A673 (cell line): ENCODE measurements around the gene MAML3. TPM values are rescaled to one million over a fixed set of nuclear protein-coding genes. Genes with fewer than 3 reads are reported as not detected.

ENCODE experiments used
- BruUV-seq: library from RNA; stranded (reverse); fragments of 400-500 nt; replicated peaks from 2 replicates; lab custom pipeline; 2021; lab: Mats Ljungman, UMichigan
- CTCF ChIA-PET: fragments of 300-600 bp; sonication (Branson Sonifier 250); formaldehyde crosslinking; loops from one replicate; lab custom pipeline; 2022; ENCODE audit warnings: antibody characterized with exemption; lab: Charles Lee
- POLR2A ChIA-PET: fragments of 300-600 bp; sonication (Branson Sonifier 250); formaldehyde crosslinking; loops from one replicate; lab custom pipeline; 2022; ENCODE audit warnings: antibody characterized with exemption; ENCODE audit not compliant: low non-redundant PET; lab: Charles Lee
- DNase-seq: peaks from one replicate; pipeline ENCODE4 v3.0.0-alpha.2; 2015; ENCODE audit warnings: low spot score
- H3K27ac ChIP-seq: fragments of 200-600 bp; sonication (generic); 2 replicates; pipeline ENCODE4 v1.5.1; 2016; ENCODE audit warnings: mixed run types, low read depth, mild to moderate bottlenecking, mixed read lengths, antibody characterized with exemption, low read length; ENCODE audit not compliant: poor library complexity, severe bottlenecking
- H3K27me3 ChIP-seq: fragments of 200-600 bp; sonication (generic); replicated peaks from 2 replicates; pipeline ENCODE4 v1.6.1; 2017; ENCODE audit warnings: mixed run types, low read depth, mild to moderate bottlenecking, mixed read lengths, antibody characterized with exemption, low read length; ENCODE audit not compliant: insufficient read depth, poor library complexity
- H3K36me3 ChIP-seq: fragments of 200-600 bp; sonication (generic); 2 replicates; pipeline ENCODE4 v1.6.1; 2016; ENCODE audit warnings: mixed run types, mild to moderate bottlenecking, mixed read lengths, antibody characterized with exemption, low read length; ENCODE audit not compliant: insufficient read depth, poor library complexity, severe bottlenecking
- H3K4me1 ChIP-seq: fragments of 200-600 bp; sonication (generic); 2 replicates; pipeline ENCODE4 v1.6.1; 2017; ENCODE audit warnings: mixed run types, mild to moderate bottlenecking, mixed read lengths, antibody characterized with exemption, low read length; ENCODE audit not compliant: insufficient read depth, poor library complexity, severe bottlenecking
- H3K4me3 ChIP-seq: fragments of 200-600 bp; sonication (generic); 2 replicates; pipeline ENCODE4 v1.5.1; 2016; ENCODE audit warnings: low read depth, mixed run types, mild to moderate bottlenecking, mixed read lengths, low read length; ENCODE audit not compliant: poor library complexity, severe bottlenecking
- H3K9me3 ChIP-seq: fragments of 200-600 bp; sonication (generic); 2 replicates; pipeline ENCODE4 v1.6.1; 2016; ENCODE audit warnings: mixed run types, low read depth, mild to moderate bottlenecking, mixed read lengths, antibody characterized with exemption, low read length; ENCODE audit not compliant: poor library complexity, severe bottlenecking
- CTCF ChIP-seq: fragments of 300-800, 200-600 bp; sonication (generic); conservative IDR thresholded peaks from 2 replicates; pipeline ENCODE4 v1.5.1; 2017; ENCODE audit warnings: low read depth, mild to moderate bottlenecking, antibody characterized with exemption, low read length, moderate library complexity, mixed read lengths
- EZH2 ChIP-seq: fragments of 200-600 bp; sonication (generic); IDR thresholded peaks from 2 replicates; pipeline ENCODE4 v1.6.1; 2017; ENCODE audit warnings: borderline replicate concordance, low read depth, mild to moderate bottlenecking, mixed read lengths, antibody characterized with exemption, low read length; ENCODE audit not compliant: poor library complexity, severe bottlenecking
- intact Hi-C: fragments of 100-400 bp; cut with micrococcal nuclease; formaldehyde crosslinking; loops from one replicate; pipeline ENCODE4 v1.10.0; 2022; ENCODE audit not compliant: unreplicated experiment
- total RNA-seq: library from RNA; stranded (reverse); gene quantifications from 2 replicates; pipeline ENCODE4 v1.2.3, GENCODE V29; 2021

Gene MAML3
- total RNA-seq, 1 experiment from 2014 or later: 3.7 TPM

- no TSS peak for BruUV-seq
- no peak for DNase-seq
- Histone ChIP-seq H3K4me3 (no peak overlapping the region), H3K36me3 (no peaks in the 10 kb centered on the region), H3K27me3 (no peaks in the 10 kb centered on the region), H3K4me1 (no peaks in the 10 kb centered on the region), H3K9me3 (no peaks in the 10 kb centered on the region), H3K27ac (no peak overlapping the region)
- ChIA-PET POLR2A (no interaction called here), CTCF (no interaction called here)
- no peak for TF ChIP-seq EZH2
- TF ChIP-seq CTCF: no peak
- intact Hi-C loops: no loop called here
Observed at GRCh38 chr4:139802931-139803330, 351.1 kb downstream of the MAML3 start.

GRCh38 chr4:139802488-139802887 lies 351.5 kb downstream of the MAML3 start:
- no peaks in the 10 kb centered on the region for H3K9me3 ChIP-seq
- ChIA-PET CTCF (no interaction called here), POLR2A (no interaction called here)
- intact Hi-C loops: no loop called here
- BruUV-seq: no TSS peak
- H3K36me3 ChIP-seq: no peaks in the 10 kb centered on the region
- H3K4me1 ChIP-seq: no peaks in the 10 kb centered on the region
- no peak overlapping the region for H3K27ac ChIP-seq
- DNase-seq: no peak
- TF ChIP-seq CTCF: no peak
- TF ChIP-seq EZH2: no peak
- no peak overlapping the region for H3K4me3 ChIP-seq
- no peaks in the 10 kb centered on the region for H3K27me3 ChIP-seq

GRCh38 chr4:139801895-139802294 lies 352.1 kb downstream of the MAML3 start:
- Histone ChIP-seq H3K4me3 (no peak overlapping the region), H3K27ac (no peak overlapping the region), H3K9me3 (no peaks in the 10 kb centered on the region), H3K27me3 (no peaks in the 10 kb centered on the region), H3K4me1 (no peaks in the 10 kb centered on the region), H3K36me3 (no peaks in the 10 kb centered on the region)
- intact Hi-C loops: no loop called here
- DNase-seq: no peak
- POLR2A ChIA-PET: no interaction called here
- CTCF ChIA-PET: no interaction called here
- no TSS peak for BruUV-seq
- TF ChIP-seq EZH2 (no peak), CTCF (no peak)
